HG02884 (cell line): ENCODE results near the gene DMTF1.
"Not testable (repeated sequence)": the region's sequence is repeated elsewhere in the genome, so short reads cannot be mapped to it uniquely, and the experiment has no call there.

ENCODE experiments used
- ATAC-seq: cut with Tn5 transposase; IDR thresholded peaks from one replicate; pipeline ENCODE4 v1.9.1; 2021; ENCODE audit warnings: mild to moderate bottlenecking, moderate library complexity; ENCODE audit not compliant: unreplicated experiment

DMTF1 gene

GRCh38 chr7:87192784-87193487 lies 40.7 kb downstream of the DMTF1 start:
- no peak for ATAC-seq

DNA sequence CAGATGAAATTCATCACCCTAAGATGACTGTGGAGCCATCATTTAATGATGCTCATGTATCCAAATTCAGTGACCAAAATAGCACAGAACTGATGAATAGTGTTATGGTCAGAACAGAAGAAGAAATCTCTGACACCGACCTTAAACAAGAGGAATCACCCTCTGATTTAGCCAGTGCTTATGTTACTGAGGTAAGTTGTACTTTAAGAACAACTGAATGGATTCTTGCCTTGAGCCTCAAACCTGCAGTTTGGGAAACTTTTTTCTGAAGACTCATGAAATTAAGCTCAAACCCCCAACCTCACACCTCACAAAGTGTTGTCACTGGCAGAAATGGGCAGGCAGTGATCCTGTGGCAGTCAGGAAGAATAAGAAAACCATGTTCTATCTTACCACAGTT lies 41.7 kb downstream of the DMTF1 start:
- ATAC-seq, result no peak

DNA sequence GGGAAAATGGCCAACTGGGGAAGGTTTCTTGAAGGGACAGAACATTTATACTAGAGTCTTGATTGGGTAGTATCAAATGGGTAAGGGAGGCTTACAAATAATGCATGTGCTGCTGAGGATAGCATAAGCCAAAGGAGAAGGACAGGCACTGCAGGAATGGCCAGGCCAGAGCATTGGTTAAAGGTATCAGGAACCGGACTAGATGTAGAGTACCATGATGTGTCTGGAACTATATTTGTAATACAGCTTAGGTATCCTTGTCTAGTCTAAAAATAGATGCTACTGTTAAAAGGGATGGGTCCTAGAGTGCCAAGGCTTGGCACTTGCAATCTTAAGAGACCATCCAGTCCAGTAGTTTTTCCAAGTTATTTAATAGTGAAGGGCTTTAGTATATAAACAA lies 47.0 kb downstream of the DMTF1 start:
- ATAC-seq, result no peak

- ATAC-seq, result no peak
Observed at GRCh38 chr7:87199700-87200450, 47.6 kb downstream of the DMTF1 start.

DNA sequence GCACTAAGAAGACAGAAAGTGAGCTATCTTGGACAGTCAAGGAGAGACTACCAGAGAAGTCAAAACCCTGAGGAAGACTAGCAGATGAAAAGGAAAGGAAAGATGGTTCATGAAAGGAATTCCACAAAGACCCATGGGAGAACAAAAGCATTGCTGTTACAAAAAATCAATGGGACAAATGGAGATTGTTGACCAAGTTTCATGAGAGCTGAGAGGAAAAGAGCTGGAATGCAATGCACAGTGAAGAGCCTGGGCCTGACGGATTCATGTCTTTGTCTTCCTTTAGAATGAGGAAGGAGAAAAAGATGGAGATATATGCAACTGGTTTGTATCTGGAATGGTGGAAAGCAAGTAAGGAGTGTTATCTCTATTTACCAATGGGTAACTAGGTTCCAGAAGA lies 50.0 kb downstream of the DMTF1 start:
- ATAC-seq, result no peak

DNA sequence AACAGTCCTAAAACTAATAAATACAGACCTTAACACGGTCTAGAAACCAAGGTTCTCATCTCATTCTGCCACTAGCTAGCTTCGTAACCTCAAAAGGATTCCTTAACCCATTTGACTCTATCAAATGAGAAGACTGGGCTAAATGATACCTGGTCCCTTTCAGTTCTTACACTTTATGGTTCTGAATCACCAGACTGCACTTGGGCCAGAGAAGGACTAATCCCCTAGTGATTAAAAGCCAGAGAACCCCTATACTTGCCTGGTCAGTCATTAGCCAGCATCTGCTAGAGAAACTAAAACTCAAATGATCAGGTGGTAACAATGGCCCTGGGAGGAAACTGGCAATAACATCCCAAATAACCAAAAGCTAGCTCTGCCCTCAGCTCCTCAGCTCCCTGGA lies 50.5 kb downstream of the DMTF1 start:
- ATAC-seq, result no peak

DNA sequence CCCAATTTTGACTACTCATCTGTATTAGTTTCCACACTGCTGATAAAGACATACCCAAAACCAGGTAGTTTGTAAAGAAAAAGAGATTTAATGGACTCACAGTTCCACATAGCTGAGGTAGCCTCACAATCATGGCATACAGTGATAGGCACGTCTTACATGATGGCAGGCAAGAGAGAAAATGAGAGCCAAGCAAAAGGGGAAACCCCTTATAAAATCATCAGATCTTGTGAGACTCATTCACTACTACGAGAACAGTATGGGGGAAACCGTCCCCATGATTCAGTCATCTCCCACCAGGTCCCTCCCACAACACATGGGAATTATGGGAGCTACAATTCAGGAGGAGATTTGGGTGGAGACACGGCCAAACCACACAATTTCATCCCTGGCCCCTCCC lies 51.7 kb downstream of the DMTF1 start:
- not testable (repeated sequence) for ATAC-seq

DNA sequence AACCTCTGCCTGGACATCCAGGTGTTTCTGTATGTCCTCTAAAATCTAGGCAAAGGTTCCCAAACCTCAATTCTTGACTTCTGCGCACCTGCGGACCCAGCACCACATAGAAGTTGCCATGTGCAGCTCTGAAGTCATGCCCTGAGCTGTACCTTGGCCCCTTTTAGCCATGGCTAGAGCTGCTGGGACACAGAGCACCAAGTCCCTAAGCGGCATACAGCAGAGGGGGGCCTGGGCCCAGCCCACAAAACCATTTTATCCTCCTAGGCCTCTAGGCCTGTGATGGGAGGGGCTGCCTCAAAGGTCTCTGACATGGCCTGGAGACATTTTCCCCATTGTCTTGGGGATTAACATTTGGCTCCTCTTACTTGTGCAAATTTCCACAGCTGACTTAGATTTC lies 52.7 kb downstream of the DMTF1 start:
- ATAC-seq, result no peak

DNA sequence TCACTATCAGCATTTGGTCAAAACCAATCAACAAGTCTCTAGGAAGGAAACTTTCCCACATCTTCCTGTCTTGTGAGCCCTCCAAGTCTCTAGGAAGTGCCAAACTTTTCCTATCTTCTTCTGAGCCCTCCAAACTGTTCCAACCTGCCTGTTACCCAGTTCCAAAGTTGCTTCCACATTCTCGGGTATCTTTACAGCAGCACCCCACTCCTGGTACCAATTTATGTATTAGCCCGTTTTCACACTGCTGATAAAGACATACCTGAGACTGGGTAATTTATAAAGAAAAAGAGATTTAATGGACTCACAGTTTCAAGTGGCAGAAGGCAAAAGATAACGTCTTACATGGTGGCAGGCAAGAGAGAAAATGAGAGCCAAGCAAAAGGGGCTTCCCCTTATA lies 53.4 kb downstream of the DMTF1 start:
- ATAC-seq, result not testable (repeated sequence)

- ATAC-seq, result no peak
Observed at GRCh38 chr7:87206361-87206760, 54.1 kb downstream of the DMTF1 start.

- no peak for ATAC-seq
Observed at GRCh38 chr7:87209295-87209924, 57.2 kb downstream of the DMTF1 start.

DNA sequence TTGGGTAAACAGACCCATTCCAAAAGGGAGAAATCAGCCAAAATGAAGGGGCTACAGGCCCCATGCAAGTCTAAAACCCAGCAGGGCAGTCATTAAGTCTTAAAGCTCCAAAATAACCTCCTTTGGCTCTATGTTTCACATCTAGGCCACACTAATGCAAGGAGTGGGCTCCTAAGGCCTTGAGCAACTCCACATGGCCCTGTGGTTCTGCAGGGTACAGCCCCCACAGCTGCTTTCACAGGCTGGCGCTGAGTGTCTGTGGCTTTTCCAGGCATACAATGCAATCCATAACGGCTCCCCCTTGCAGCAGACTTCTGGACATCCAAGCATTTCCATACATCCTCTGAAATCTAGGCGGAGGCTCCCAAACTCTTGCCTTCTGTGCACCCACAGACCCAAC lies 58.3 kb downstream of the DMTF1 start:
- no peak for ATAC-seq

GRCh38 chr7:87212498-87212897 lies 60.2 kb downstream of the DMTF1 start:
- no peak for ATAC-seq

GRCh38 chr7:87213252-87213651 lies 61.0 kb downstream of the DMTF1 start:
- no peak for ATAC-seq

DNA sequence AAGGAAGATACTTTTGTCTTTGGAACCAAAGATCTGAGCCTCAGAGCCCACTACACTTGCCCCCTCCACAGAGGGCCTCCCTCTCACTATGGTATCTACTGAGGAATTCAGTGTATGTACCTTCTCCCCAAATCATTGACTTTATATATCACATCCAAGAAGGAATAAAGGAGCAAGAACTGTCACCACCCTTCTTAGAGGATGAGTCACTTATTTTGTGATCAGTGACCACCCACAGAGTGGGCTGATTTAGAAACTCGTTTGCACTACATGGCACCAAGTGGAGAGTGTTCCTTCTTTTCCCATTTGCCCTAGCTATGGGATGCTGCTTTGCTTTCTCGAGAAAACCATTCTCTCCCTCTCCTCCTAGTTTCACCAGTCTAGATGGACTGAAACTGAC lies 61.6 kb downstream of the DMTF1 start:
- no peak for ATAC-seq

GRCh38 chr7:87215046-87215445 lies 62.8 kb downstream of the DMTF1 start:
- no peak for ATAC-seq

DNA sequence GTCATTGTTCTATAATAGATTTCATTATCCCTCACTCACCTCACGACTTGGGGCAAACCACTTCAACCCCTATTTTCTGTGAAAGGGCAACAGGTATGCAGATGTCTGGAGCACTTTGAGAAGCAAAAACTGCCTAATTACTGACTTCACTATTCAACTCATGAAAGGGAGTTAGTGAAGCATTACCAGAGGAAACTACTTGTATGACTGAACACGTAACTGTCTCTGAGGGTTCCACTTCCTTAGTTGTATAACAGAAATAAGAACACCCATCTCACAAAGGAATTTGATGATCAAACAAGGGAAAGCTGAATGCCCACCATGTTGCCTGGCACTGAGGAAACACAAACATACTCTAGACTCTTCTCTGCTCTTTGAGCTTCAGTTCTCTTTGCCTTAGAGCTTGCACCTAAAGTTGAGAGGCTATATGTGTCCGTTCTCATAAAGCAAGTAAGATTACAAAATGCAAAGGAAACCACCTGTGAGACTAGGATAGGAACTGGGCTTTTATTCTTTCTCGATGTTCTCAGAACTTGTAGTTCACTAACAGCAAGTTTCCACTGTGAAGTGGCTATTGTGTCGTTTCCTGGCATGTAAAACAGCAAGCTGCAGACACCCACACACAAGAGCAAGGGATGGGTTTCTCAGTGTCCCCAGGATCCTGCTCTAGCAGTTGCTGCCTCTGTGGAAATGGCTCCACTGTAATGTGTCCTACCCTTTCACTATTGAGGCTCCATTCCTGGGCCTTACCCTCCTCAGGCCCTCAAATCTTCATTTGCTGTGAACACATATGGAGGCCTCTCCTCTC lies 64.7 kb downstream of the DMTF1 start:
- peak; percentile 51 for ATAC-seq

DNA sequence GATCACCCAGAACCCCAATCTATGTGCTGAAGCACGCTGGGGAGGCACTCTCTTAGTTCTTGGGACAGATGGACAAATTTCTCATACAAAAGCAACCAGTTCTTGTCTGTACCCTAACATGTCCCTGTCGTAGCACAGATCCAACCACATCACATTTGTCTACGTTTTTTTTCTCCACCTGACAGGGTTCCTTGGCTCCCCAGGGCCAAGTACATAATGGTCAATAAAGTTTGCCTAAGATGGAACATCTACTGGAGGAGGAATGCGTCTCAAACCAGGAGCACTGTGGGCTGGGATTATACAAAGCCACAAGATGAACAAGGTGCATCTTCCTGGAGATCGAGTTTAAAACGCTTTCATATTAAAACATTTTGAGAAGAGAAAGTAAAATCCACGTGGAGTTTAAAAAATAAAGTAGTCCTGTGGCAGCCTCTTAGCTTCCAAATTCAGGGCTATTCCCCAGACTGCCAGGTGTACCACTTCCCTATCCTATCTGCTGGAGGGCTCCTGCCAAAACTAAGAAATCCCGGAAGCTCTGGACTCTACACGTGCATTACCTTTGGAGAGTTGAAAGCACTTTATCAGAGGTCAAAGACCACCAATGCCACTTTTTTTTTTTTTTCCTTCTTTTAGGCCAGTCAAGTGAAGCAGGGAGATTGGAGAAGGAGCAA lies 65.9 kb downstream of the DMTF1 start:
- ATAC-seq, result no peak

DNA sequence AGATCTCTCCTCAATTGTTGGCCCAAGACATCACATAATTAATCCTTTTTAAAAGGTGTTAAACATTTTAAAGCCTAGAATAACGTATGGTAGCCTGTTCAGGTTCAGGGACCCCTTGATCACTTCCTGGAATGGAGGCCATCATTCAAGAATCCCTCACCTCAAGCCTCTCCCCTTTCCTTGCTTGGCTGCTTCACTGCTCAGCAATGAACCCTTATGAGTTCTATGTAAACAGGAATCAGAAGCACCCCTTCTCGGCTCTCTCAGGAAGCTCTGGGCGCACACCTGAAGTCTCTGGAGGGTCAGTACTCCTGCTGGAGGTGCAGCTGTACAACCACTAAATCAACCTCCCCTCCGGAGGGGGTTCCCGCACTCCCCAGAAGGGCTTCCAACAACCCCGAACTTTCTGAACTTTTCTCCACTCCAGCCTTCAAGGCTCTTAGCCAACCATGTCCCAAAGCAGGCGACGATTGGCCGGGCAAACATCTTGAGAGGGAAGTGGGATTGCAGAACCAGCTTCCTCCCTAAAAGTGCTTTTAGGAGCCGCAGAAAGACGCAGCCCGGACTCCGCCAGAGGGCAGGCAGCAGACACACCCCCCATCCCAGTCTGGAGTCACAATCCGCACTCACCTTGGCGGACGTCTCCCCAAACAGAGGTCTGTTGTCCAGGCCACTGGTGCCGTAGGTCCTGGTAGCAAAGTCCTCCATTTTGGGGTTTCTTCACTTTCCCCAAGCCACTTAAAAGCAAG lies 66.7 kb downstream of the DMTF1 start:
- ATAC-seq, result no peak

DNA sequence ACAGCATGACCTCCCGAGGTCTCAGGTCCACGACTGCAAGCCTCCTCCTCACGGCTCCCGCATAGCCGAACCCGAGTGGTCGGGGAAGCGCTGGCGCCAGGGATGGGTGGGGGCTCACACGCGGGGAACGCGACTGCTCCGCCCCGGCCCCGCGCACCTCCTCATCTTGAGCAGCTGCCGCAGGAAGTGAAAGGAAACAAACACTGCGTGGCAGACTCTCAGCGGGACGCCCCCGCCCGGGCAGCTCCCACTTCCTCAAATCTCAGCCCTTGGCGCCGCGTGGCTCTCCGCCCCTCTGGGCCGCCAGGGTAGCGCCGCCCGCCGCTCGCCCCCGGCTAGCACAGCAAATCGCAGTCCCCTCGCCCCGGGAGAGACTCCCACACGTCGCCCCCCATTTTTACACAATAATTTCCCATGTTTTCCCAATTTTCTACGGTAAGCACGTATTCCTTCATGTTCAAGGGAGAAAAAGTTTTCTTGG lies 67.3 kb downstream of the DMTF1 start, which contains the start of gene TMEM243:
Gene TMEM243, minus strand, starts transcription at position 188 of the 481 bp plus-strand sequence. CDS start 229 bp downstream, outside the sequence.
- peak; percentile 38 for ATAC-seq
